Left ventricle myocardium inferior (tissue), 1 donor: Measurements from ENCODE around the gene DYDC2. TPM values are rescaled to one million over a fixed set of nuclear protein-coding genes. Genes with fewer than 3 reads are reported as not detected.

ENCODE experiments used
- DNase-seq: peaks from one replicate; pipeline ENCODE4 v3.0.0-alpha.2; 2020
- H3K27ac ChIP-seq: fragments of 200-600 bp; replicated peaks from 2 replicates; pipeline ENCODE4 v1.8.0; 2021
- H3K27me3 ChIP-seq: fragments of 200-600 bp; 2 replicates; pipeline ENCODE4 v1.8.0; 2021; ENCODE audit warnings: low read depth
- H3K36me3 ChIP-seq: fragments of 200-600 bp; 2 replicates; pipeline ENCODE4 v1.8.0; 2021
- H3K4me1 ChIP-seq: fragments of 200-600 bp; 2 replicates; pipeline ENCODE4 v1.8.0; 2021
- H3K4me3 ChIP-seq: fragments of 200-600 bp; 2 replicates; pipeline ENCODE4 v1.8.0; 2021; ENCODE audit warnings: mild to moderate bottlenecking, moderate library complexity
- H3K9me3 ChIP-seq: fragments of 200-600 bp; replicated peaks from 2 replicates; pipeline ENCODE4 v1.8.0; 2021
- intact Hi-C: fragments of 100-400 bp; cut with micrococcal nuclease; formaldehyde crosslinking; loops from one replicate; pipeline ENCODE4 v1.11.0; 2022
- total RNA-seq: library from RNA; stranded (reverse); fragmentation: NEBNext Ultra II Directional; extraction: Animal tissue kit (Norgen Biotek cat#: 25700); gene quantifications from one replicate; pipeline ENCODE4 v1.2.1, GENCODE V29; 2021
- TF ChIP-seq, protein P1 (sequence below): fragments of 200-600 bp; IDR thresholded peaks from 2 replicates; pipeline ENCODE4 v1.8.0; 2021; ENCODE audit warnings: antibody characterized with exemption, mild to moderate bottlenecking, borderline replicate concordance
- donor health status: DM: no; HTN: yes; CAD: no; lungs with severe emphysema.

The DYDC2 gene
- total RNA-seq, 1 donor from 2014 or later: not detected

DNA sequence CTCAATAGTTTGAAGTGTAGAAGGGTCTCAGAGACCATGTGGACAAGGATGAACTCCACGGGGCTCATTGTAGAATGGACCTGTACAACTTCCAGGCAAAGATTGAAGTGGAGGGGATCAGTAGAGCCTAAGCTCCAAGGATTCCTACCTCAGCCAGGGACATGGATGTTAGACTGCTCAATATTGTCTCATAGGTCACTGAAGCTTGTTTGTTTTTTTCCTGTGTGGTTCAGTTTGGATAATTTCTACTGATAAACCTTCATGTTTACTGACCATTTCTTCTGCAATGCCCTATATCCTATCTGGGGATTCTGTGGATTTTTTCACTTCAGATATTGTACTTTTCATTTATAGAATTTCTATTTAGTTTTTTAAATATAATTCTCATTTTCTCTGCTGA is 8.9 kb downstream of the DYDC2 start:
- peaks cover 23% of the 10 kb centered on the region for H3K9me3 ChIP-seq
- peaks cover 6% of the 10 kb centered on the region for H3K36me3 ChIP-seq
- no peak for DNase-seq
- H3K27me3 ChIP-seq: peaks cover 8% of the 10 kb centered on the region
- no peaks in the 10 kb centered on the region for H3K4me1 ChIP-seq
- H3K27ac ChIP-seq: no peak overlapping the region
- TF ChIP-seq, protein P1, sequence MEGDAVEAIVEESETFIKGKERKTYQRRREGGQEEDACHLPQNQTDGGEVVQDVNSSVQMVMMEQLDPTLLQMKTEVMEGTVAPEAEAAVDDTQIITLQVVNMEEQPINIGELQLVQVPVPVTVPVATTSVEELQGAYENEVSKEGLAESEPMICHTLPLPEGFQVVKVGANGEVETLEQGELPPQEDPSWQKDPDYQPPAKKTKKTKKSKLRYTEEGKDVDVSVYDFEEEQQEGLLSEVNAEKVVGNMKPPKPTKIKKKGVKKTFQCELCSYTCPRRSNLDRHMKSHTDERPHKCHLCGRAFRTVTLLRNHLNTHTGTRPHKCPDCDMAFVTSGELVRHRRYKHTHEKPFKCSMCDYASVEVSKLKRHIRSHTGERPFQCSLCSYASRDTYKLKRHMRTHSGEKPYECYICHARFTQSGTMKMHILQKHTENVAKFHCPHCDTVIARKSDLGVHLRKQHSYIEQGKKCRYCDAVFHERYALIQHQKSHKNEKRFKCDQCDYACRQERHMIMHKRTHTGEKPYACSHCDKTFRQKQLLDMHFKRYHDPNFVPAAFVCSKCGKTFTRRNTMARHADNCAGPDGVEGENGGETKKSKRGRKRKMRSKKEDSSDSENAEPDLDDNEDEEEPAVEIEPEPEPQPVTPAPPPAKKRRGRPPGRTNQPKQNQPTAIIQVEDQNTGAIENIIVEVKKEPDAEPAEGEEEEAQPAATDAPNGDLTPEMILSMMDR: no peak
- intact Hi-C loops: no loop called here
- H3K4me3 ChIP-seq: no peak overlapping the region

DNA sequence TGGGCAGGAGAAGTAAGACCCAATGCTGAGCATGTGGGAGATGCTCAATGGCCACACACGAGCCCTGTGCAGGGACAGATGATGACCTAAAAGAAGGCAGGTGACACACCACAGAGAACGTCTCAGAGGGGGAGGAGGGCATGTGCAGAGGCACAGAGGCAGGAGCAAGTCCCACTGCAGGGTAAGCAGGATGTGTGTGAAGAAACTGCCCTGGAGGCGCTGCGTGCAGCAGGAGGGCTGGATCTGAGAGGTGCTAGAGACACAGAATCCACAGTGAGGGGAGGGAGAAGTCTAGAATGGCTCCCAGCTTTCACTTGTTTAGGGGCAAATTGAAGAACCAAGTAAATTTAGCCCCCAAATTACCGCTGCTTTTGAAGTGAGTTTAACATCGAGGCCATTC is 14.9 kb downstream of the DYDC2 start:
- Histone ChIP-seq H3K9me3 (peaks cover 18% of the 10 kb centered on the region), H3K4me3 (no peak overlapping the region), H3K27ac (no peak overlapping the region), H3K27me3 (peaks cover 15% of the 10 kb centered on the region), H3K36me3 (peaks cover 5% of the 10 kb centered on the region), H3K4me1 (no peaks in the 10 kb centered on the region)
- TF ChIP-seq, protein P1: no peak
- intact Hi-C loops: no loop called here
- no peak for DNase-seq

DNA sequence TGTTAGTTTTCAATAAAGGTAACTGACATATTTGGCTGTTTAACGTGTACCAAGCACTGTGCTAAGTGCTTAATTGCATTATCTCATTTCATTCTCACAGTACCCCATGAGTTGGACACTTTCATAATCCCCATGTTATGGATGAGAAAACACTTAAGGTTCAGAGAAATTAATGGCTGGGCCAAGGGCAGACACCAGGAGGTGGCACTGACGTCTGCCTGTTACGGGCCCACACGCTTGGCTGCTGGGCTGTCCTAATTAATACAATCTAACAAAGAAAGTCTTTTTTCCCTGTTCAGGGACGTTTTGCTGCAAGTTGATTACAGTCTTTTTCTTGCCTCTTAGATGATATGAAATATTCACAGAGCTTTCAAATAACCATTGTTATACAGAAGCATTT is 16.1 kb downstream of the DYDC2 start:
- Histone ChIP-seq H3K27me3 (peaks cover 11% of the 10 kb centered on the region), H3K36me3 (no peaks in the 10 kb centered on the region), H3K4me3 (no peak overlapping the region), H3K9me3 (peaks cover 6% of the 10 kb centered on the region), H3K27ac (no peak overlapping the region), H3K4me1 (no peaks in the 10 kb centered on the region)
- intact Hi-C loops: no loop called here
- DNase-seq: no peak
- TF ChIP-seq, protein P1: no peak

DNA sequence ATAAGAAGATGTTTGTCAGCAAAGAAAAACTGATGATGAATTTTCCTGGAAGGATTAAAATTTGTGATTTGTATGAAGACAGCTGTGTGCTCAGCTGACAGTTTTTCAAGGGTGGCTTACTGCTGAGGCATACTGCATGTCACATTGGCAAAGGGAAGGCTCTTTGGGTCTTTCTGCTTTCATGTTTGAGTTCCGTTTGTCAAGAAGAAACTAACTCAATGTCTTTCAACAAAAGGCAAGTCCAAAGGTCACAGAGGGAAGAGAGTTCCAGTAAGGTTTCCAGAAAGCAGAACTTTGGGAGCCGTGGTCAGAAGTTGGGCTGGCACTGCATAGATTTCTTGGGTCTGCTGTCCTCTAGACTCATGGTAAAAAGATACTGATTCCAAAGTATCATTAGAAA is 16.9 kb downstream of the DYDC2 start:
- intact Hi-C loops: no loop called here

DNA sequence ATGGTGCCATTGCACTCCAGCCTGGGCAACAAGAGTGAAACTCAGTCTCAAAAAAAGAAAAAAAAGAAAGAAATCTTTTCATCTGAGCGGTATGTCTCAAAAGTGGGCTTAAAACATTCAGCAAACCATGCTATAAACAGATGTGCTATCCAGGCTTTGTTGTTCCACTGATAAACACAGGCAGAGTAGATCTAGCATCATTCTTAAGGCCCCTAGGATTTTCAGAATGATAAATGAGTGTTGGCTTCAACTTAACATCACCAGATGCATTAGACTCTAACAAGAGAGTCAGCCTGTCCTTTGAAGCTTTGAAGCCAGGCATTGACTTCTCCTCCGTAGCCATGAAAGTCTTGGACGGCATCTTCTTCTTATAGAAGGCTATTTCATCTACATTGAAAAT is 23.1 kb downstream of the DYDC2 start:
- H3K4me3 ChIP-seq: no peak overlapping the region
- no peak overlapping the region for H3K27ac ChIP-seq
- DNase-seq: no peak
- no peaks in the 10 kb centered on the region for H3K36me3 ChIP-seq
- H3K9me3 ChIP-seq: no peaks in the 10 kb centered on the region
- TF ChIP-seq, protein P1: no peak
- peaks cover 6% of the 10 kb centered on the region for H3K27me3 ChIP-seq
- H3K4me1 ChIP-seq: peaks cover 6% of the 10 kb centered on the region
- intact Hi-C loops: loop anchor here (5.0 kb wide), 1 partner anchor 123 kb away; no protein-coding TSS in a partner anchor

More for the DNA sequence above, 16.9 kb downstream of the DYDC2 start:
- Histone ChIP-seq H3K4me1 (no peaks in the 10 kb centered on the region), H3K36me3 (no peaks in the 10 kb centered on the region), H3K27me3 (peaks cover 11% of the 10 kb centered on the region), H3K4me3 (no peak overlapping the region), H3K9me3 (no peaks in the 10 kb centered on the region), H3K27ac (no peak overlapping the region)
- TF ChIP-seq, protein P1: no peak
- DNase-seq: no peak
